ENCODE measurements around the gene IL1F10. TPM values are rescaled to one million over a fixed set of nuclear protein-coding genes. Genes with fewer than 3 reads are reported as not detected.

Gene IL1F10
- total RNA-seq, 6 donors from 2014 or later = not detected

DNA sequence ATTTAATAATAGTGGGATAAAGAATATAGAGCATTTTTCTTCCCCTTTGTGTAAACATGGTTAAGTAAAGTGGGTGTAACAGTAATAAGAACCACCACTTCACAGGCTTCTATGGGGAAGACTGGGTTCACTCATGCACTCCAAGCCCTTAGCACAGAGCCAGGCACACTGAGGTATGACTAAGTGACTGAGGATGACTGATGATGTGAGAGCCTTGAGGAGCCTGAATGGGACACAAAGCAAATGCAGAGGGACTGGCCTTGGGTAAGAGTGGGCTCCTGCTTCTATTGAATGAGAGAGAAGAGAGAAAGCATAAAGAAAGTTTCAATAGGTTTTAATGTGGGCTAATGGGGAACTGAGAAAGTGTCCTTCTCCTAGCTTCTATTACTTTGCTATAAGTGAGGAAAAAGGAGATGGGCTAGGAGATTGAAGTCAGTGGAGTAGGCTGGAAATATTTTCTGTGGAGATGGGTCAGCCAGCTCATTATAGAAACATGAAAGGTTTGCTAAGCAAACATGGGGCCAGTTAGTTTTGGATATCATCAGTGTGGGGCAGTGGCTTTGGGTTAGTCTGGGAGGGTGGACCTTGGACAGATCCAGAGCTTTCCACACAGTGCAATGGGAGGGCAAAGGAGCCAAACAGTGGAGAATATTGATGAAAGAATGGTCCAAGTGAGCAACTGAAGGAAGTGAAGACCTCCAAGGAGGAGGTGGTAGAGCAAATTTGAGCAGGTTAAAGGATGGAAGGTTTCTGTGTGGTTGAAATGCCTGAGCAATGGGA is 20.6 kb downstream of the IL1F10 start:
- TF ChIP-seq POLR2AphosphoS5 (IDR thresholded peaks at IDR 0.05) = no peak
- TF ChIP-seq POLR2A (IDR thresholded peaks at IDR 0.05) = no peak
- TF ChIP-seq, protein P1, sequence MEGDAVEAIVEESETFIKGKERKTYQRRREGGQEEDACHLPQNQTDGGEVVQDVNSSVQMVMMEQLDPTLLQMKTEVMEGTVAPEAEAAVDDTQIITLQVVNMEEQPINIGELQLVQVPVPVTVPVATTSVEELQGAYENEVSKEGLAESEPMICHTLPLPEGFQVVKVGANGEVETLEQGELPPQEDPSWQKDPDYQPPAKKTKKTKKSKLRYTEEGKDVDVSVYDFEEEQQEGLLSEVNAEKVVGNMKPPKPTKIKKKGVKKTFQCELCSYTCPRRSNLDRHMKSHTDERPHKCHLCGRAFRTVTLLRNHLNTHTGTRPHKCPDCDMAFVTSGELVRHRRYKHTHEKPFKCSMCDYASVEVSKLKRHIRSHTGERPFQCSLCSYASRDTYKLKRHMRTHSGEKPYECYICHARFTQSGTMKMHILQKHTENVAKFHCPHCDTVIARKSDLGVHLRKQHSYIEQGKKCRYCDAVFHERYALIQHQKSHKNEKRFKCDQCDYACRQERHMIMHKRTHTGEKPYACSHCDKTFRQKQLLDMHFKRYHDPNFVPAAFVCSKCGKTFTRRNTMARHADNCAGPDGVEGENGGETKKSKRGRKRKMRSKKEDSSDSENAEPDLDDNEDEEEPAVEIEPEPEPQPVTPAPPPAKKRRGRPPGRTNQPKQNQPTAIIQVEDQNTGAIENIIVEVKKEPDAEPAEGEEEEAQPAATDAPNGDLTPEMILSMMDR (IDR thresholded peaks at IDR 0.05) = no peak
- TF ChIP-seq EP300 (IDR thresholded peaks at IDR 0.05) = no peak
- no peak for ATAC-seq (ENCODE audit: low FRiP score in 2 of 2)
- Histone ChIP-seq H3K27me3 (no peaks in the 10 kb centered on the region), H3K9me3 (no peaks in the 10 kb centered on the region), H3K36me3 (no peaks in the 10 kb centered on the region), H3K4me1 (no peaks in the 10 kb centered on the region), H3K4me3 (no peak overlapping the region), H3K27ac (no peak overlapping the region)
- DNase-seq = no peak

DNA sequence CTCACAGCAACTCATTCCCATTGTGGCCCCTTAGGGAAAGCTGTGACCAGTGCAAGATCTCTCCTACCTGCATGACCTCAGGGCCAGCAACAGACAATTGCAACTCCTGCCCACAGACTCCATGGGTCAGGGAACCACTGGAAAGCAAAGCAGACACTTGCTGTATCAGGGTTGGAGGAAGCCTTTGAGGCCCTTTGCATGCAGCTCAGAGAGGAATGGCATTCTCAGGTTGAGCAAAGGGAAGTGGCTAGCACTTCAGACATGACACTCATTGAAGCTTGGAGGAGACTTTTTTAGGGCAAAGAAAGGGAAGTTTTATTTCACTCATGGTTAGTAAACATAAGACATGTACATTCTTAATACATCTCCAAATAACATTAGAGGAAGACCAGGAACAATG is 22.1 kb downstream of the IL1F10 start:
- ATAC-seq (ENCODE audit: low FRiP score in 2 of 2) (no peak), DNase-seq (no peak)
- no peaks in the 10 kb centered on the region for H3K4me1 ChIP-seq
- TF ChIP-seq POLR2AphosphoS5 (IDR thresholded peaks at IDR 0.05) (no peak), EP300 (IDR thresholded peaks at IDR 0.05) (no peak), POLR2A (IDR thresholded peaks at IDR 0.05) (no peak)
- TF ChIP-seq, protein P1 (IDR thresholded peaks at IDR 0.05) = no peak
- H3K27ac ChIP-seq = no peak overlapping the region
- H3K9me3 ChIP-seq = no peaks in the 10 kb centered on the region
- no peaks in the 10 kb centered on the region for H3K36me3 ChIP-seq
- no peaks in the 10 kb centered on the region for H3K27me3 ChIP-seq
- no peak overlapping the region for H3K4me3 ChIP-seq

DNA sequence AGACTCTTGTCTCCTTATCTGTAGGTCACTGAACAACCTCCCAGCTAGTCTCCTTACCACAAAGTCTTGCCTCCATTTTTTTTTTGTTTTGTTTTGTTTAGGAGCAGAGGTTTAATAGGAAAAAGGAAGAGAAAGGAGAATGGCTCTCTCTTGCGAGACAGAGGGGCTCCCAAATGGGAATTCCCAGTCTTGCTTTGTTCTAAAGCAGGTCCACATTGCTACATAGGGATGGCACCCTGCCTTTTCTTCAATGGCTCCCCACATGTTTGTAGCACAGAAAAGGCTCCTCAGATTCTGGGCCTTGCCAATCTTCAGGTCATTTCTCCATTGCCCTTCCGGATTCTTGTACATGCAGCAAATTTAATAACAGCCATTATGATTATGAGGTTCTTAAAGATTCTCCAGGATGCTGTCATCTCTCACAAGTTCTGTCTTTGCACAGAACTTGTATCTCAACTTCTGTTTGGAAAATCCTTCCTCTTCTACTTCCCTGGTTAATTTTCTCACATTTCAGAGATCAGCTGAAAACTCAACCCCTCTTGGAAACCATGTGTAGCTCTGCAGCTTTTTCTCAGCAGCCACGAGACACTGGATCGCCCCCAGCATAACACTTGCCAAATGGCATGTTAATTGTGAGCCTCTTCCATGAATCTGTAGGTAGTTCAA is 23.6 kb downstream of the IL1F10 start:
- TF ChIP-seq, protein P1 (IDR thresholded peaks at IDR 0.05) = no peak
- TF ChIP-seq EP300 (IDR thresholded peaks at IDR 0.05) = no peak
- TF ChIP-seq POLR2A (IDR thresholded peaks at IDR 0.05) = no peak
- TF ChIP-seq POLR2AphosphoS5 (IDR thresholded peaks at IDR 0.05) = no peak
- H3K36me3 ChIP-seq = no peaks in the 10 kb centered on the region
- no peaks in the 10 kb centered on the region for H3K9me3 ChIP-seq
- H3K4me3 ChIP-seq = no peak overlapping the region
- DNase-seq (no peak), ATAC-seq (ENCODE audit: low FRiP score in 2 of 2) (no peak)
- no peaks in the 10 kb centered on the region for H3K4me1 ChIP-seq
- H3K27me3 ChIP-seq = no peaks in the 10 kb centered on the region
- 71 to 76% methylated on average over 4 of the region's 4 CpGs for WGBS, 2 donors
- no peak overlapping the region for H3K27ac ChIP-seq

DNA sequence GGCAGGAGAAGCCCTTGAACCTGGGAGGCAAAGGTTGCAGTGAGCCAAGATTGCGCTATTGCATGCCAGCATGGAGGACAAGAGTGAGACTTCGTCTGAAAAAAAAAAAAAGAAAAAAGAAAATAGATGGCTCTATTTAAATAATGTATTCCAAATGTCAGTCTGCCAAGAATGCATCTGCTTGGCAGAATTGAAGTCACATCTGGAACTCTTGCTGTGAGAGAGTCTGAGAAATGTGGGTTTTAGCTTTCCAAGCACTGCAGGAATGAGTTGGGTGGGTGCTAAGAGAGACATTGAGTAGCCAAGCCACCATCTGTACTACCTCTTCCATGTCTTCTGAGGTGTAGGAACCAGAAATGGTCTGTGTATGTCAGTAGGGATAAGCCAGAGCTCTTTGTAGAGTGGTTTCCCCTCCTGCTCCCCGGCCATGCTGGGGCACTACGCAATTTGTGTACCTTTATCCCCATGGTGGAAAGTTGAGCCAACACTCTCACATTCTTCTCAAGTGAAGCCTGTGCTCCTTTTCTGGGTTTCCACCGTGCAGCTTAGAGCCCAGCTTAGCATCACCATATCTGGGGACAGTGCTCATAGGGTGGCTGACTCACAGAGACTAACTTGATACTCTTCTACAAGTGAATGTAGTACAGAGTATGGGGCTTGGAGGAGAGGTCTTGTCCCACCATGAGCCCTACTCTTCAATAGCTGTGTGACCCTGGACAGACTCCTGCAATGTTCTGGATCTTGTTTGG is 25.3 kb downstream of the IL1F10 start:
- ATAC-seq (ENCODE audit: low FRiP score in 2 of 2) (no peak), DNase-seq (no peak)
- no peak for TF ChIP-seq POLR2A (IDR thresholded peaks at IDR 0.05)
- TF ChIP-seq, protein P1 (IDR thresholded peaks at IDR 0.05) = no peak
- no peak for TF ChIP-seq POLR2AphosphoS5 (IDR thresholded peaks at IDR 0.05)
- no peak for TF ChIP-seq EP300 (IDR thresholded peaks at IDR 0.05)
- H3K27me3 ChIP-seq = no peaks in the 10 kb centered on the region
- H3K4me1 ChIP-seq = no peaks in the 10 kb centered on the region
- no peak overlapping the region for H3K4me3 ChIP-seq
- 77 to 92% methylated on average over 4 to 5 of the region's 5 CpGs for WGBS, 2 donors
- no peaks in the 10 kb centered on the region for H3K36me3 ChIP-seq
- H3K27ac ChIP-seq = no peak overlapping the region
- H3K9me3 ChIP-seq = peaks cover 0 to 3% (median 0%) of the 10 kb centered on the region in 4 donors
